Measurements from ENCODE around the gene LAS1L.

The LAS1L gene

DNA sequence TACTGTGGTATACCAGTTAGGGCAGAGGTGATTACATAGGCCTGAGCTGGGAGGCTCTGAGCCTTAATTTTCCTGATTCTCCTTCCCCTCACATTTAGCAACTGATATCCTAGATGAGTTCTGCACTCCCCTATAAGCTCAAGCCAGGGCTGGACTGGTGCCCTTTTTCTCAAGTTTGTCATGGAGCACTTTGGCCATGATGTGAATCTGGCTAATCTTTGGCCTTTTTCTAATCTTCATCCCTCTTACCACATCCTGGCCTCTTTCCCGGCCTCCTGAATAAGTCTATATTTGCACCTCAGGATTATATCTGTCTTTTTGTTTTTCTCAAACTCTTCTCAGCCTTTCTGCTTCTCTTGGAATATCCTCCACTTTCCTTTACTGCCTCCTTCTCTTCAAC, 10.9 kb upstream of the LAS1L start:
- H3K27ac ChIP-seq (ENCODE audit: low read length) = no peak overlapping the region

DNA sequence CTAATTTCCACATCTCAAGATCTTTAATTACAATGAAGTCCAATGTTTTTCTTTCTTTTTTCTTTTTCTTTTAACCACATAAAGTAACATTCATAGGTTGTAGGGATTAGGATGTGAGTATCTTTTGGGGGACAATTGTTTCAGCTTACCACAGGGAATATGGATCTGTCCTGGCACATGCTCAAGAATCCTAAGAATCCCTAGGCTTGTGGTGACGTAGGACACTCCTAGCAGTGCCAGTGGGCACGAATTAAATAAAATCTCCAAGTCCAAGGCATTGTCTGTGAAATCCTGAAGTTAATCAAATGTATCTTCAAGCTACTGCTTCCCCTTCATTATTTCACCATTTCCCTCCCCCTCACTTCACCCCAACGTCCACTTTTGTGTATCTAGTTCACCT, 2.6 kb upstream of the LAS1L start:
- H3K27ac ChIP-seq (ENCODE audit: low read length) = no peak overlapping the region
- peaks cover 12% of the 10 kb centered on the region for H3K4me1 ChIP-seq (ENCODE audit: low read length)
- H3K9me3 ChIP-seq (ENCODE audit: insufficient read depth, low read length) = no peaks in the 10 kb centered on the region
- H2AFZ ChIP-seq (ENCODE audit: low read depth, low read length) = no peak overlapping the region
- no peaks in the 10 kb centered on the region for H3K27me3 ChIP-seq (ENCODE audit: low read depth, low read length)
- H3K79me2 ChIP-seq (ENCODE audit: low read length) = peaks cover 25% of the 10 kb centered on the region
- no peak overlapping the region for H3K9ac ChIP-seq (ENCODE audit: low read length)
- peaks cover 4% of the 10 kb centered on the region for H3K36me3 ChIP-seq (replicated peaks; ENCODE audit: low read depth, low read length)
- no peak overlapping the region for H3K4me2 ChIP-seq (ENCODE audit: low read length)
- no peak for TF ChIP-seq EZH2phosphoT487 (IDR thresholded peaks at IDR 0.05; ENCODE audit: low read depth)
- H4K20me1 ChIP-seq (ENCODE audit: insufficient read depth, low read length) = peaks cover 10% of the 10 kb centered on the region; the same call in 1 of the 2 replicates
- no peak overlapping the region for H3K4me3 ChIP-seq (ENCODE audit: low read length)

More for the DNA sequence above, 10.9 kb upstream of the LAS1L start:
- Histone ChIP-seq H3K36me3 (replicated peaks; ENCODE audit: low read depth, low read length) (no peaks in the 10 kb centered on the region), H3K4me1 (ENCODE audit: low read length) (no peaks in the 10 kb centered on the region), H3K4me2 (ENCODE audit: low read length) (no peak overlapping the region), H3K27me3 (ENCODE audit: low read depth, low read length) (no peaks in the 10 kb centered on the region), H3K9me3 (ENCODE audit: insufficient read depth, low read length) (no peaks in the 10 kb centered on the region), H3K4me3 (ENCODE audit: low read length) (no peak overlapping the region), H2AFZ (ENCODE audit: low read depth, low read length) (no peak overlapping the region), H3K9ac (ENCODE audit: low read length) (no peak overlapping the region), H3K79me2 (ENCODE audit: low read length) (no peaks in the 10 kb centered on the region), H4K20me1 (ENCODE audit: insufficient read depth, low read length) (no peaks in the 10 kb centered on the region)
- TF ChIP-seq, protein P1, sequence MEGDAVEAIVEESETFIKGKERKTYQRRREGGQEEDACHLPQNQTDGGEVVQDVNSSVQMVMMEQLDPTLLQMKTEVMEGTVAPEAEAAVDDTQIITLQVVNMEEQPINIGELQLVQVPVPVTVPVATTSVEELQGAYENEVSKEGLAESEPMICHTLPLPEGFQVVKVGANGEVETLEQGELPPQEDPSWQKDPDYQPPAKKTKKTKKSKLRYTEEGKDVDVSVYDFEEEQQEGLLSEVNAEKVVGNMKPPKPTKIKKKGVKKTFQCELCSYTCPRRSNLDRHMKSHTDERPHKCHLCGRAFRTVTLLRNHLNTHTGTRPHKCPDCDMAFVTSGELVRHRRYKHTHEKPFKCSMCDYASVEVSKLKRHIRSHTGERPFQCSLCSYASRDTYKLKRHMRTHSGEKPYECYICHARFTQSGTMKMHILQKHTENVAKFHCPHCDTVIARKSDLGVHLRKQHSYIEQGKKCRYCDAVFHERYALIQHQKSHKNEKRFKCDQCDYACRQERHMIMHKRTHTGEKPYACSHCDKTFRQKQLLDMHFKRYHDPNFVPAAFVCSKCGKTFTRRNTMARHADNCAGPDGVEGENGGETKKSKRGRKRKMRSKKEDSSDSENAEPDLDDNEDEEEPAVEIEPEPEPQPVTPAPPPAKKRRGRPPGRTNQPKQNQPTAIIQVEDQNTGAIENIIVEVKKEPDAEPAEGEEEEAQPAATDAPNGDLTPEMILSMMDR (IDR thresholded peaks at IDR 0.05; ENCODE audit: low read depth, low read length) = no peak
- no peak for TF ChIP-seq EZH2phosphoT487 (IDR thresholded peaks at IDR 0.05; ENCODE audit: low read depth)

DNA sequence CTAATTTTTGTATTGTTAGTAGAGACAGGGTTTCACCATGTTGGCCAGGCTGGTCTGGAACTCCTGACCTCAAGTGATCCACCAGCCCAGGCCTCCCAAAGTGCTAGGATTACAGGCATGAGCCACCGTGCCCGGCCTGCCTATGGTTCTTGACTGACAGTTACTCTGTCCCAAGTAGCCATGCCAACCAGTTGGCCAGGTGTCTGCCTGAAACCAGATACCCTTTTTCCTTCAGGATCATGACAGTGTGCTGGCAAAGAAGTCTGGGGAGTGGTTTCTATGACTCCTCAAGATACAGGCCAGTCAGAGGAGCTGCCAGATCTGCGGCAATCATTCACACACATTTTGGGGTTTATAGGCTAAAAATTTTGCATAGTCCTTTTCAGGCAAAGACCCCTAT, 1.7 kb upstream of the LAS1L start:
- peaks cover 5% of the 10 kb centered on the region for H3K36me3 ChIP-seq (replicated peaks; ENCODE audit: low read depth, low read length)
- peaks cover 34% of the 10 kb centered on the region for H3K79me2 ChIP-seq (ENCODE audit: low read length)
- peaks cover 10% of the 10 kb centered on the region; the same call in 1 of the 2 replicates for H4K20me1 ChIP-seq (ENCODE audit: insufficient read depth, low read length)
- H3K9ac ChIP-seq (ENCODE audit: low read length) = no peak overlapping the region
- no peak for TF ChIP-seq EZH2phosphoT487 (IDR thresholded peaks at IDR 0.05; ENCODE audit: low read depth)
- TF ChIP-seq, protein P1 (IDR thresholded peaks at IDR 0.05; ENCODE audit: low read depth, low read length) = no peak
- H3K27ac ChIP-seq (ENCODE audit: low read length) = no peak overlapping the region
- no peak overlapping the region for H2AFZ ChIP-seq (ENCODE audit: low read depth, low read length)
- H3K9me3 ChIP-seq (ENCODE audit: insufficient read depth, low read length) = no peaks in the 10 kb centered on the region
- H3K27me3 ChIP-seq (ENCODE audit: low read depth, low read length) = no peaks in the 10 kb centered on the region
- H3K4me2 ChIP-seq (ENCODE audit: low read length) = no peak overlapping the region
- H3K4me1 ChIP-seq (ENCODE audit: low read length) = peaks cover 12% of the 10 kb centered on the region
- no peak overlapping the region for H3K4me3 ChIP-seq (ENCODE audit: low read length)

DNA sequence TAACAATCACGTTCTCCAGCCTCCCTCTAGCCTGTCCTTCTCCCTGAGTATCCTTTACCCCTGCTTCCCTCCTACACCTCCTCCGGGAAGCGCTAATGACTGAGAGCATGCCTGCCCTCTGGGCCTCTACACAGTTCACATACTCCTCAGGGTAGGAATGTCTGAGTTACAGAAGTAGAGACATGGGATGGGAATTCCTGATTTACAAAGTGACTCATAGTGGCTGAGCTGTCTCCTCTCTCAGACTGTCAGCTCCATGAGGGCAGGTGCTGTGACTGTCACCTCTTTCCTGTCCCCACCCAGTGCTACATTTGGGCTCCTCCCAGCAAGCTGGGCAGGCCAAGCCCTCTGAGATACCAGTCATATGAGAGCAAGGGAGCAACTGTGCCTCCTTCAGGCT, 2.6 kb downstream of the LAS1L start:
- H3K9me3 ChIP-seq (ENCODE audit: insufficient read depth, low read length) = no peaks in the 10 kb centered on the region
- H3K4me3 ChIP-seq (ENCODE audit: low read length) = no peak overlapping the region
- H3K4me2 ChIP-seq (ENCODE audit: low read length) = no peak overlapping the region
- H4K20me1 ChIP-seq (ENCODE audit: insufficient read depth, low read length) = peaks cover 15% of the 10 kb centered on the region; the same call in 1 of the 2 replicates
- peaks cover 12% of the 10 kb centered on the region for H3K4me1 ChIP-seq (ENCODE audit: low read length)
- TF ChIP-seq, protein P1 (IDR thresholded peaks at IDR 0.05; ENCODE audit: low read depth, low read length) = no peak
- TF ChIP-seq EZH2phosphoT487 (IDR thresholded peaks at IDR 0.05; ENCODE audit: low read depth) = no peak
- no peaks in the 10 kb centered on the region for H3K27me3 ChIP-seq (ENCODE audit: low read depth, low read length)
- H3K27ac ChIP-seq (ENCODE audit: low read length) = no peak overlapping the region
- peaks cover 36% of the 10 kb centered on the region for H3K79me2 ChIP-seq (ENCODE audit: low read length)
- peaks cover 19% of the 10 kb centered on the region for H3K36me3 ChIP-seq (replicated peaks; ENCODE audit: low read depth, low read length)
- no peak overlapping the region for H3K9ac ChIP-seq (ENCODE audit: low read length)
- no peak overlapping the region for H2AFZ ChIP-seq (ENCODE audit: low read depth, low read length)
